ENCODE results near the gene LHPP.

The LHPP gene

DNA sequence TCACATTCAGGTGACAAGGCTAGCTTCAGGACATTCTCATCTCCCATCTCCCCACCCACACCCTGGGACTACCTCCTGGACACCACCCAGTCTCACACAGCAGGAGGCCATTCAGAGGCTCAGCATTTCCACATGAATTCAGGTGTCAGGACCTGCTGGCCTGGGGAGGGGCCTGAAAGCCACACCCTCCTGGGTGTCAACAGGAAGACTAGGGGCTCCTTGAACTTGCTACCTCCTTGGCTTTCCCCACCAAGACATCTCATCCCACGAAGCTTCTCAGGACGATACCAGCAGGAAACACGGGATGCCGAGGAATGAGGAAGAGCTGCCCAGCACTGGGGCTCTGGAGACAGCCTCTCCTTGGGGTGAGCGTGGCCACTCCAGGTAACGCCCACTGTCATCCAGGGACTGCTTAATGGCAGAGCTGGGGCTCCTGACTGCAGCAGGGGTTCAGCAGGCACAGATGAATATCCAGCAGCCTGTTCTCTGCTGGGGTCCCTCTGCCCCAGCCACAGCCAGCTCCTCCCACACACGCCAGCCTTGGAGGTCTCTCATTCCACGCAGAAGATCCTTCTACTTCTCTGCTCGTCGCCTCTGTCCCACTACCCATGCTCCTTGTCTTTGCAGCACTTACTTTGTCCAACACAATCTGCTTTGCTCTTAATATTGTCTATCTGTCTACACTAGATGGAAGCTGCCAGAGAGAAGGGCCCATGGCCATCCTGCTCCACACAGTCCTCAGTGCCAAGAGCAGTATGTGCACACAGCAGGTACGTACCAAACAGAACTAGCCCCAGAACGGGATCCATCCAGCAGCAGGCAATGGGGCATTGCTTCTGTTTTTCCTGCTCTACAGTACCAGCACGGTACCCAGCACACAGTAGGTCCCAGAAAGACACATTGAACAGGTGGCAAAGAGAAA, 193.8 kb downstream of the LHPP start:
- no peak for DNase-seq (ENCODE audit: low read depth in 3 of 3)

DNA sequence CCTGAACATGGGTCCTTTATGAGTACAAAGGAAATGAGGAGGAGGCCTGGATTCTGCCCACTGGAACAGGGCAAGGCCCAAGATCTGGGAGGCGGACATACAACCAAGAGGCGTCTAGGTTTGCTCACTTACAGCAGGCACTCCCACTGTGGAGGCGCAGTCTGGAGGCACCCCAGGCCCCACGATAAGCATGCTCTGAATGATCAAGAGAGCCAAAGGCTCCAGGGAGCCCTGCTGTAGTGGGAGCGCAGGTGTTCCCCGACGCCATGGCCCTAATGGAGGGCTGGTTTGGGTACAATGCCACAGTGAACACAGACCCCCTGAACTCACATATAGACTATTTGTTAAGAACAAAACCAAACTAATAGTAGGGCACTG, 194.5 kb downstream of the LHPP start:
- DNase-seq (ENCODE audit: low read depth in 3 of 3), result no peak

DNA sequence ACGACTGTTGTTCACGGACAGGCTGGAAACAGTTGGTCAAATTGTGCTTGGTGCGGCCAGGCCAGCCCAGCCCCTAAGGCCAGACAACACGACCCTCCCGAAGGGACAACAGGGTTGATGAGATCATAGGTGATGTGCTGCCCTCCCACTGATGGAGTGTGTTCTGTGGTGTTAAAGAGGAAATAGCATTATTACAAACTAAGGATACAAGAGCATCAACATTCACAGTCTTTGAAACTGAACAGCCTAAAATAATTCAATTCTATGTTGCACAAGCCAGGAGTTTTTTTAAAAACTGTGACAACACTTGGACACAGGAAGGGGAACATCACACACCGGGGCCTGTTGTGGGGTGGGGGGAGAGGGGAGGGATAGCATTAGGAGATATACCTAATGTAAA, 194.9 kb downstream of the LHPP start:
- DNase-seq (ENCODE audit: low read depth in 3 of 3), result no peak

GRCh38 chr10:124657806-124658205, 196.2 kb downstream of the LHPP start:
- DNase-seq (ENCODE audit: low read depth in 3 of 3), result no peak

GRCh38 chr10:124658591-124659242, 197.1 kb downstream of the LHPP start:
- DNase-seq (ENCODE audit: low read depth in 3 of 3), result no peak

- DNase-seq (ENCODE audit: low read depth in 3 of 3), result no peak
Measured at GRCh38 chr10:124659380-124659779, 197.8 kb downstream of the LHPP start.

GRCh38 chr10:124660404-124661125, 198.9 kb downstream of the LHPP start:
- DNase-seq (ENCODE audit: low read depth in 3 of 3), result no peak

- no peak for DNase-seq (ENCODE audit: low read depth in 3 of 3)
Measured at GRCh38 chr10:124661660-124662180, 200.1 kb downstream of the LHPP start.

DNA sequence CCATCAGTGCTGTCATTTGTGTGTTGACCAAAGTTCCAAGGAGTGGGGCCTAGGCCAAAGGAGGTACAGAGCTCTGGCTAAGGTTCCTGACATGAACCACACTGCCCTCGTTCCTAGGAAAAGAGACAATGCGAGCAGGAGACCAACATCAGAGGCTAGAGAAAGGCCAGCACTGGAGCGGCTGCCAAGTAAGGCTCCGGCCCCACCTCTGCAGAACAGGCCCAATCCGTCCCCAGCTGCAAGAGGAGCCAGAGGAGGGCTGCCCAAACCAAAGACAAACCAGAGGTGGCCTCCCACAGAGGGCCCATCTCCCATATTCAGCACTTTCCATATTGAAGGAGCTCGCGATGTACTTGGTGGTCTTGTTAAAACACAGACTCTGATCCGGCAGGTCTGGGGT, 201.6 kb downstream of the LHPP start:
- DNase-seq (ENCODE audit: low read depth in 3 of 3), result no peak
